ENCODE results near the gene MT1G.
A peak's percentile ranks its signal among the peaks of the same experiment; 100 is the strongest.

The MT1G gene

GRCh38 chr16:56641166-56641565 is 26.7 kb downstream of the MT1G start:
- H3K18ac ChIP-seq (ENCODE audit: low read length), result no peak overlapping the region

GRCh38 chr16:56640076-56640475 is 27.8 kb downstream of the MT1G start:
- H2BK5ac ChIP-seq (ENCODE audit: low read length), result no peak overlapping the region
- peaks cover 1 to 3% of the 10 kb centered on the region in 2 donors for H3K4me1 ChIP-seq (ENCODE audit: control insufficient read depth in 2 of 2, insufficient read depth in 1 of 2, low read depth in 1 of 2, low read length in 2 of 2)
- no peak overlapping the region for H2AK5ac ChIP-seq (ENCODE audit: low read depth, low read length)
- peaks cover 52 to 100% (median 98%) of the 10 kb centered on the region in 3 experiments for H3K27me3 ChIP-seq (ENCODE audit: control insufficient read depth in 3 of 3, insufficient read depth in 3 of 3, low read depth in 1 of 3, low read length in 3 of 3)
- H3K18ac ChIP-seq (ENCODE audit: low read length), result no peak overlapping the region
- H3K4me2 ChIP-seq (ENCODE audit: insufficient read depth, low read length, poor library complexity, severe bottlenecking), result no peak overlapping the region
- no peak overlapping the region for H3K4me3 ChIP-seq (ENCODE audit: low read length in 2 of 2)
- no peak overlapping the region for H2AFZ ChIP-seq (ENCODE audit: low read length)
- WGBS, 2 donors (ENCODE audit: extremely low coverage in 2 of 2, insufficient read length in 2 of 2, insufficient replicate concordance in 1 of 2), result no CpG with 5 or more reads among the region's 1 CpG
- no peak overlapping the region for H3K9ac ChIP-seq (ENCODE audit: low read depth, low read length, poor library complexity)
- H3K27ac ChIP-seq (replicated peaks; ENCODE audit: low read length), result no peak overlapping the region
- H3K36me3 ChIP-seq (replicated peaks in 1 of 2; ENCODE audit: control insufficient read depth in 2 of 2, insufficient read depth in 2 of 2, low read length in 2 of 2), result no peaks in the 10 kb centered on the region
- H3K79me1 ChIP-seq (ENCODE audit: low read depth, low read length), result no peaks in the 10 kb centered on the region
- no peak overlapping the region for H4K8ac ChIP-seq (ENCODE audit: low read depth, low read length)
- H4K91ac ChIP-seq (ENCODE audit: low read depth, low read length, poor library complexity), result no peak overlapping the region
- no peak overlapping the region for H3K23ac ChIP-seq (ENCODE audit: low read depth, low read length, poor library complexity)
- peaks cover 0 to 2% of the 10 kb centered on the region in 2 donors for H3K9me3 ChIP-seq (replicated peaks in 1 of 2; ENCODE audit: control insufficient read depth in 2 of 2, insufficient read depth in 1 of 2, low read depth in 1 of 2, low read length in 2 of 2)
- H2BK15ac ChIP-seq (ENCODE audit: low read length), result no peak overlapping the region
- no peak overlapping the region for H2BK120ac ChIP-seq (ENCODE audit: low read depth, low read length)
- no peak overlapping the region for H2BK12ac ChIP-seq (ENCODE audit: low read length)
- H3K4ac ChIP-seq (ENCODE audit: low read length), result no peak overlapping the region
- no peak overlapping the region for H3K14ac ChIP-seq (ENCODE audit: low read length)
- DNase-seq (ENCODE audit: low spot score), result no peak

More at GRCh38 chr16:56641166-56641565, 26.7 kb downstream of the MT1G start:
- Histone ChIP-seq H3K27me3 (ENCODE audit: control insufficient read depth in 3 of 3, insufficient read depth in 3 of 3, low read depth in 1 of 3, low read length in 3 of 3) (peaks cover 44 to 100% (median 98%) of the 10 kb centered on the region in 3 experiments), H3K14ac (ENCODE audit: low read length) (no peak overlapping the region), H2AK5ac (ENCODE audit: low read depth, low read length) (no peak overlapping the region), H2BK5ac (ENCODE audit: low read length) (no peak overlapping the region), H3K36me3 (replicated peaks in 1 of 2; ENCODE audit: control insufficient read depth in 2 of 2, insufficient read depth in 2 of 2, low read length in 2 of 2) (no peaks in the 10 kb centered on the region), H3K27ac (replicated peaks; ENCODE audit: low read length) (no peak overlapping the region), H2BK12ac (ENCODE audit: low read length) (no peak overlapping the region), H3K4me2 (ENCODE audit: insufficient read depth, low read length, poor library complexity, severe bottlenecking) (no peak overlapping the region), H2AFZ (ENCODE audit: low read length) (no peak overlapping the region), H3K9me3 (replicated peaks in 1 of 2; ENCODE audit: control insufficient read depth in 2 of 2, insufficient read depth in 1 of 2, low read depth in 1 of 2, low read length in 2 of 2) (peaks cover 0 to 2% of the 10 kb centered on the region in 2 donors), H3K4me1 (ENCODE audit: control insufficient read depth in 2 of 2, insufficient read depth in 1 of 2, low read depth in 1 of 2, low read length in 2 of 2) (peaks cover 1 to 3% of the 10 kb centered on the region in 2 donors), H4K8ac (ENCODE audit: low read depth, low read length) (no peak overlapping the region), H2BK120ac (ENCODE audit: low read depth, low read length) (no peak overlapping the region), H3K4ac (ENCODE audit: low read length) (no peak overlapping the region), H2BK15ac (ENCODE audit: low read length) (no peak overlapping the region), H3K4me3 (ENCODE audit: low read length in 2 of 2) (no peak overlapping the region), H3K9ac (ENCODE audit: low read depth, low read length, poor library complexity) (no peak overlapping the region), H4K91ac (ENCODE audit: low read depth, low read length, poor library complexity) (no peak overlapping the region), H3K23ac (ENCODE audit: low read depth, low read length, poor library complexity) (no peak overlapping the region), H3K79me1 (ENCODE audit: low read depth, low read length) (no peaks in the 10 kb centered on the region)
- no peak for DNase-seq (ENCODE audit: low spot score)
- no CpG with 5 or more reads among the region's 2 CpGs for WGBS, 2 donors (ENCODE audit: extremely low coverage in 2 of 2, insufficient read length in 2 of 2, insufficient replicate concordance in 1 of 2)

- Histone ChIP-seq H3K14ac (ENCODE audit: low read length) (no peak overlapping the region), H3K4ac (ENCODE audit: low read length) (no peak overlapping the region), H3K23ac (ENCODE audit: low read depth, low read length, poor library complexity) (no peak overlapping the region), H3K27ac (replicated peaks; ENCODE audit: low read length) (no peak overlapping the region), H3K4me1 (ENCODE audit: control insufficient read depth in 2 of 2, insufficient read depth in 1 of 2, low read depth in 1 of 2, low read length in 2 of 2) (peaks cover 1 to 3% of the 10 kb centered on the region in 2 donors), H2BK15ac (ENCODE audit: low read length) (no peak overlapping the region), H3K79me1 (ENCODE audit: low read depth, low read length) (no peaks in the 10 kb centered on the region), H3K27me3 (ENCODE audit: control insufficient read depth in 3 of 3, insufficient read depth in 3 of 3, low read depth in 1 of 3, low read length in 3 of 3) (peaks cover 57 to 100% (median 98%) of the 10 kb centered on the region in 3 experiments), H3K4me3 (ENCODE audit: low read length in 2 of 2) (no peak overlapping the region), H2AFZ (ENCODE audit: low read length) (no peak overlapping the region), H4K91ac (ENCODE audit: low read depth, low read length, poor library complexity) (no peak overlapping the region), H3K9ac (ENCODE audit: low read depth, low read length, poor library complexity) (no peak overlapping the region), H2BK12ac (ENCODE audit: low read length) (no peak overlapping the region), H4K8ac (ENCODE audit: low read depth, low read length) (no peak overlapping the region), H3K9me3 (replicated peaks in 1 of 2; ENCODE audit: control insufficient read depth in 2 of 2, insufficient read depth in 1 of 2, low read depth in 1 of 2, low read length in 2 of 2) (peaks cover 0 to 2% of the 10 kb centered on the region in 2 donors), H3K36me3 (replicated peaks in 1 of 2; ENCODE audit: control insufficient read depth in 2 of 2, insufficient read depth in 2 of 2, low read length in 2 of 2) (no peaks in the 10 kb centered on the region), H2AK5ac (ENCODE audit: low read depth, low read length) (no peak overlapping the region), H3K18ac (ENCODE audit: low read length) (no peak overlapping the region), H2BK5ac (ENCODE audit: low read length) (no peak overlapping the region), H3K4me2 (ENCODE audit: insufficient read depth, low read length, poor library complexity, severe bottlenecking) (no peak overlapping the region), H2BK120ac (ENCODE audit: low read depth, low read length) (no peak overlapping the region)
- WGBS, 2 donors (ENCODE audit: extremely low coverage in 2 of 2, insufficient read length in 2 of 2, insufficient replicate concordance in 1 of 2), result no CpG with 5 or more reads among the region's 1 CpG
- no peak for DNase-seq (ENCODE audit: low spot score)
Measured at GRCh38 chr16:56639045-56639444, 28.8 kb downstream of the MT1G start.

DNA sequence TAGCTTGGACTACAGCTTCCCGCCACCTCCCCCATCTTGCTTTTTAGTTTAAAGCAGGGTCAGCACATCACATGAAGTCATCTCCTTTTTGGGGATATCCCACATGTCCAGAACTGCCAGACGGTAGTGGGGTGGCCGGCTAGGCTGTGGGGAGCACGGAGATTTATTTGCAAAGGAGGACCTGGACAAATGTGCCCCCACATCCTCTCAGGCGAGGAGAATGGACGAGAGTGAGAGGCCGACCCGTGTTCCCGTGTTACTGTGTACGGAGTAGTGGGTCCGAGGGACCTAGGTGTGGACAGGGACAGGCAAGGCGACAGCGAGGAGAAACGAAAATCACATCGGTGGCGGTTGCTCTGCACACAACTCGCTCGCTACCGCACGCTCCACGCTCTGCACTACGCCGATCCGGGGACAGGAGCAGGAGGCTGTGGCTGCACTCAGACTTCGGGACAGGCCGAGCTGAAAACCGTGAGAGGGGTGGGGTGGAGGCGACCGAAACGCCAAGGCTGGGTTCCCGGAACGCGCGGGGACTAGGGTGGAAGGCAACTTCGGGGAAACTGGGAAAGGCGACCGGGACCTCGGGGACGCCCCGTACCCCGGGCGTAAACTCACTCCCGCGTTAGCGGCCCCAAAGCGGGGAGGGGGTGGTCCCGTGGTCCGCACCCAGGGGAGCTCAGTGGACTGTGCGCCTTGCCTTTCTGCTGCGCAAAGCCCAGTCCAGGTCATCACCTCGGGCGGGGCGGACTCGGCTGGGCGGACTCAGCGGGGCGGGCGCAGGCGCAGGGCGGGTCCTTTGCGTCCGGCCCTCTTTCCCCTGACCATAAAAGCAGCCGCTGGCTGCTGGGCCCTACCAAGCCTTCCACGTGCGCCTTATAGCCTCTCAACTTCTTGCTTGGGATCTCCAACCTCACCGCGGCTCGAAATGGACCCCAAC is 29.8 kb downstream of the MT1G start, which contains the start of gene MT1A:
Gene MT1A, plus strand, starts transcription at position 853 of the 937 bp plus-strand sequence. Its CDS starts 73 bp downstream, at position 926.
- no peak within 1 kb of the TSS for H3K14ac ChIP-seq (ENCODE audit: low read length)
- H3K4me1 ChIP-seq (ENCODE audit: control insufficient read depth in 2 of 2, insufficient read depth in 1 of 2, low read depth in 1 of 2, low read length in 2 of 2), result peaks cover 1 to 3% of the 10 kb centered on the region in 2 donors
- no peak within 1 kb of the TSS for H4K8ac ChIP-seq (ENCODE audit: low read depth, low read length)
- H3K18ac ChIP-seq (ENCODE audit: low read length), result peak within 1 kb of the TSS; percentile 54
- H3K9me3 ChIP-seq (replicated peaks in 1 of 2; ENCODE audit: control insufficient read depth in 2 of 2, insufficient read depth in 1 of 2, low read depth in 1 of 2, low read length in 2 of 2), result no peaks in the 10 kb centered on the region
- peak within 1 kb of the TSS; percentile 18 to 72 for H3K4me3 ChIP-seq (ENCODE audit: low read length in 2 of 2)
- H2AK5ac ChIP-seq (ENCODE audit: low read depth, low read length), result no peak within 1 kb of the TSS
- H3K27ac ChIP-seq (replicated peaks; ENCODE audit: low read length), result no peak within 1 kb of the TSS
- no peak within 1 kb of the TSS for H2BK15ac ChIP-seq (ENCODE audit: low read length)
- H3K36me3 ChIP-seq (replicated peaks in 1 of 2; ENCODE audit: control insufficient read depth in 2 of 2, insufficient read depth in 2 of 2, low read length in 2 of 2), result no peaks in the 10 kb centered on the region
- H3K9ac ChIP-seq (ENCODE audit: low read depth, low read length, poor library complexity), result peak within 1 kb of the TSS; percentile 57
- no CpG with 5 or more reads among the region's 68 CpGs for WGBS, 2 donors (ENCODE audit: extremely low coverage in 2 of 2, insufficient read length in 2 of 2, insufficient replicate concordance in 1 of 2)
- peaks cover 53 to 100% (median 98%) of the 10 kb centered on the region in 3 experiments for H3K27me3 ChIP-seq (ENCODE audit: control insufficient read depth in 3 of 3, insufficient read depth in 3 of 3, low read depth in 1 of 3, low read length in 3 of 3)
- H2BK5ac ChIP-seq (ENCODE audit: low read length), result no peak within 1 kb of the TSS
- H2AFZ ChIP-seq (ENCODE audit: low read length), result peak within 1 kb of the TSS; percentile 76
- no peaks in the 10 kb centered on the region for H3K79me1 ChIP-seq (ENCODE audit: low read depth, low read length)
- peak within 1 kb of the TSS; percentile 54 for H3K4me2 ChIP-seq (ENCODE audit: insufficient read depth, low read length, poor library complexity, severe bottlenecking)
- no peak within 1 kb of the TSS for H2BK12ac ChIP-seq (ENCODE audit: low read length)
- H2BK120ac ChIP-seq (ENCODE audit: low read depth, low read length), result no peak within 1 kb of the TSS
- no peak within 1 kb of the TSS for H3K4ac ChIP-seq (ENCODE audit: low read length)
- H4K91ac ChIP-seq (ENCODE audit: low read depth, low read length, poor library complexity), result no peak within 1 kb of the TSS
- no peak for DNase-seq (ENCODE audit: low spot score)
- peak within 1 kb of the TSS; percentile 90 for H3K23ac ChIP-seq (ENCODE audit: low read depth, low read length, poor library complexity)

Measured in neuronal stem cell (in vitro differentiated cells).